NCI-H128 (cell line): ENCODE measurements around the gene ABHD1.

Experiments
- DNase-seq: peaks from one replicate; lab custom pipeline; 2025; ENCODE audit not compliant: unreplicated experiment; lab: John Stamatoyannopoulos, UW

Gene ABHD1

GRCh38 chr2:27134781-27135477, 11.3 kb downstream of the ABHD1 start:
- DNase-seq = no peak

- no peak for DNase-seq
These were observed 11.9 kb downstream of the ABHD1 start for GRCh38 chr2:27135478-27135955.

GRCh38 chr2:27136751-27137150, 13.1 kb downstream of the ABHD1 start:
- DNase-seq = no peak

GRCh38 chr2:27137322-27137935, 13.8 kb downstream of the ABHD1 start:
- DNase-seq = no peak

GRCh38 chr2:27138111-27138510, 14.5 kb downstream of the ABHD1 start:
- DNase-seq = no peak

GRCh38 chr2:27139310-27139709, 15.7 kb downstream of the ABHD1 start, which contains the start of gene PRR30:
TSS of gene PRR30 (minus strand) at chr2:27139410. CDS start at chr2:27138329, 1,081 bp downstream.
- DNase-seq = no peak

GRCh38 chr2:27143285-27143684, 19.7 kb downstream of the ABHD1 start:
- no peak for DNase-seq

GRCh38 chr2:27145682-27146081, 22.1 kb downstream of the ABHD1 start:
- no peak for DNase-seq

- DNase-seq = no peak
These were observed 24.3 kb downstream of the ABHD1 start for GRCh38 chr2:27147935-27148334.

- DNase-seq = no peak
These were observed 25.3 kb downstream of the ABHD1 start, which contains the start of gene TCF23 for GRCh38 chr2:27148801-27149439. TSS of gene TCF23 (plus strand) at chr2:27149004. CDS start at chr2:27149134, 130 bp downstream.

GRCh38 chr2:27149570-27150405, 26.2 kb downstream of the ABHD1 start:
- DNase-seq = no peak

GRCh38 chr2:27150639-27151230, 27.1 kb downstream of the ABHD1 start:
- no peak for DNase-seq

GRCh38 chr2:27152102-27152795, 28.6 kb downstream of the ABHD1 start:
- DNase-seq = no peak

- DNase-seq = no peak
These were observed 29.3 kb downstream of the ABHD1 start for GRCh38 chr2:27152796-27153464.

GRCh38 chr2:27154488-27154887, 30.9 kb downstream of the ABHD1 start:
- DNase-seq = no peak

GRCh38 chr2:27155069-27155520, 31.5 kb downstream of the ABHD1 start:
- DNase-seq = no peak

GRCh38 chr2:27158468-27158867, 34.9 kb downstream of the ABHD1 start:
- DNase-seq = no peak

GRCh38 chr2:27159271-27159670, 35.7 kb downstream of the ABHD1 start:
- DNase-seq = no peak

GRCh38 chr2:27160191-27160590, 36.6 kb downstream of the ABHD1 start:
- DNase-seq = no peak
